Measurements from ENCODE around the gene CLCNKB. TPM values are rescaled to one million over a fixed set of nuclear protein-coding genes. Genes with fewer than 3 reads are reported as not detected.
"Not testable (repeated sequence)": the region's sequence is repeated elsewhere in the genome, so short reads cannot be mapped to it uniquely, and the experiment has no call there.

CLCNKB gene
- total RNA-seq: not detected

DNA sequence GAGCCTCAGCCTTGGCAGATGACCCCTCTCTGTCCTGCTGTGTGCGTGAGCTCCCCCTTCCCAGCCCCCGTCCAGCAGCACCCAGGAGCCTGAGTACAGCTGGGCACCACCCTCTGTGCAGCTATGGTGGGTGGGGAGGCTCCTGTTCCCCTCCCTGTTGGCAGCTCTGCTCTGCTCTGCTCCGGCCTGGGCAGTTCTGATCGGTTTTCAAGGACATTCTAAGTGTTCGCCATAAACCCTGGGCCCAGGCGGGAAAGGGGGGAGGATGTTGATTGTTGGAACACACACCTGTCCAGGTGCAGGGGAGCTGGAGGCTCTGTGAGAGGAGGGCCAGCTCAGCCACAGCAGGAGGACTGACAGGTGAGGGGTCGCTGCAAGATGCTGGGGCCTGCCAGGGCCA lies at the start of gene CLCNKB:
TSS of gene CLCNKB (plus strand) at position 262 of the 400 bp plus-strand sequence. CDS start 711 bp downstream, outside the sequence.
- DNase-seq (ENCODE audit: low spot score in 2 of 2): no peak
- Mint-ChIP-seq H3K27ac (no peak within 1 kb of the TSS), H3K9me3 (no peaks in the 10 kb centered on the region), H3K36me3 (no peaks in the 10 kb centered on the region)
- no peak for ATAC-seq

DNA sequence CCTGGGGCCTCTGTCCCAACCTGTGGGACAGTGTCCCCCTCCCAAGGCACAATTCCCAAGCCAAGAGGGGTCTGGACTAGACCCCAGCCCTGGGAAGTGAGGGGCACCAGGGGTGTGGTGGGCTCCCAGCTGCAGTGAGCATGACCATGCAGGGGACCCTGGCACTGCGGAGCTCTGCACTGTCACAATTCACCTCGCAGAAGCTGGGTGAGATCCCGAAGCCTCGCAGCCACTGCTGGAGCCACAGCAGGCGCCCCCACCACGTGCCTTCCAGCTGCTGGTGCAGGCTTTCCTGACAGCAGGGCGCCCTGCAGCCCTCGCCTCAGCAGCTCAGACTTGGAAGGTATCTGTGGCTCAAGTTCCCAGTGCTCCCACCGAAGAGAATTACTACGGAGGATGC lies 49.5 kb upstream of the CLCNKB start:
- Mint-ChIP-seq H3K27ac (no peak overlapping the region), H3K36me3 (no peaks in the 10 kb centered on the region), H3K9me3 (no peaks in the 10 kb centered on the region)
- no peak for ATAC-seq
- no peak for DNase-seq (ENCODE audit: low spot score in 2 of 2)

DNA sequence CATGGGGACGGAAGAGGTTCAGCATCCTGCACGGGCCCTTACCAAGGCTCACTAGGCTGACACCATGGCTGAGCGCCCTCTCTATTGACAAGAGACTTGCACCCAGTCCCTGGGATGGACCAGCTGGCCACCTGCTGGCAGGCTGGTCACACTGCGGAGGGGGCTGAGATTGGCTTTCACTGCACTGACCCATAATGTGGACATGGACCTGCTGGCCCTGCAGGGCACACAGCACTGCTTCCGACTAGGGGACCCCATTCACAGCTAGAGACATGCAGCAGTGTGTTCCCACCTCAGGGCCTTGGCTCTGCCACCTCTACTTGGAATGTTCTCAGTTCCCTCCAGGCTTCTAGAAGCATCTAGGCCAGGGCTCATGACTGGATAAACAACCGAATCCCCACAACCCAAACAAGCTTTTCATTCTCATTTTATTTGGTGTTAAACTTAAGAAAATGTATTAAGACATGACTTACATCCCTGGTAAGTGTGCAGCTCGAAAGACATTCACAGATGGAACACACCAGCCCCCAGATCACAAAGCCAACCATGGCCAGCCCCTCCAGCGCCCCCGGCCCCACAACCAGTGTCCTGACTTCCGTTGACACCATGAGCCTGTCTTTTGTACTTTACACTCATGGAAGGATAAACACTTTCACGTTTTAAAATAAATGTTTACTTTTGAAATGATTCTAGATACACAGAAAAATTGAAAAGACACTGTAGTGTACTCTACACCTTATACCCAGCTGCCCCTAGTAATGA lies 48.8 kb upstream of the CLCNKB start:
- DNase-seq (ENCODE audit: low spot score in 2 of 2): peak in 1 of 2 donors; percentile 62
- H3K36me3 Mint-ChIP-seq: no peaks in the 10 kb centered on the region
- peak; percentile 84 to 94 for ATAC-seq
- H3K9me3 Mint-ChIP-seq: no peaks in the 10 kb centered on the region
- no peak overlapping the region for H3K27ac Mint-ChIP-seq

DNA sequence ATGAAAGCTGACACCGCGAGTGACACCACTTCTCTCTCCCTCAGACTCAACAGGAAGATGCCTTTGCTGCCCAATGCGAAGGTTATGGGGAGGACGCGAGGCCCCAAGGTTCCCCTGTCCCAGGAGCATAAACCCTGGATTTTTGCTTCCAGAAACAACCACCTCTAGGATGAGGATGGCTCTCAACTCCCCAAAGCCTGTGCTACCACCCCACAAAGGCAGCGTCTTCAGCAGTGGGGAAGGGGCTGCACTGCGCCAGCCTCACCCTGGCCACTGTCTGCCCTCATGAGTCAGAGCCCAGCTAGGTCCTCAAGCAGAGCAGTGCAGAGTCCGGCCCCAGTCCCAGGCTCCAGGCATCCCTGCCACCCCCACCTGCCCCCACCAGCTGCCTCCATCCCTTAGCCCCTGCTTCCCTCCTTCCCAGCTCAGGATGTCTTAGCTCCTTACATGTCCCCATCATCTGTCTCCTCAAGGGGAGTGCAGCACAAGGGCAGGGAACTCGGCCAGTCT lies 46.5 kb upstream of the CLCNKB start:
- H3K27ac Mint-ChIP-seq: no peak overlapping the region
- DNase-seq (ENCODE audit: low spot score in 2 of 2) (no peak), ATAC-seq (no peak)
- no peaks in the 10 kb centered on the region for H3K9me3 Mint-ChIP-seq
- H3K36me3 Mint-ChIP-seq: no peaks in the 10 kb centered on the region

DNA sequence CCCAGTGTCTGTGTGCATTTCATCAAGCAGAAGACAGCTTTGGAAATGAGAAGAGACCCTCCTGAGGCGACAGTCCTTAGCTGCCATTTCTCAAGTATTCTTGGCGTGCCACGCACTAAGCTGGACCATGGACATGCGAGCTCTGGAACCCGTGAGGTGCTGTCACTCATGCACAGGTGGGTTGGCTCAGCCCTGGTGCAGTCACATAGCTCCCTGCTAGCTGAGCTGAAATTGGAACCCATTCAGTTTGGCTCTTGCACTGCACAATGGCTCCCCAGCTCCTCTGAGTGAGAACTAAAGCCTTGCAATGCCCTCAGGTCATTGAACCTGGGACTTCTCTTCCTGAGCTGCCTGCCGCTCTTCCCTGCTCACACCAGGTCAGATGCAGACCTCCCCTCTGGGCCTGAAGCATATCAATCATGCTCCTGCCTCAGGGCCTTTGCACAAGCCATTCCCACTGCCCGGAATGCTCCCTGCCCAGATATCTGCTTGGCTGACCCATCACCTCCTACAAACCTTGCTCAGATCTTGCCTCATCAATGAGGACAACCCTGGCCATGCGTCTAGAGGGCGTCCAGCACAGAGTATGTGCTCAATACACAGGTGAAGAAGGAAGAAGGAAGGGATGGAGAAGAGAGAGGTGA lies 45.8 kb upstream of the CLCNKB start:
- H3K27ac Mint-ChIP-seq: no peak overlapping the region
- no peaks in the 10 kb centered on the region for H3K9me3 Mint-ChIP-seq
- DNase-seq (ENCODE audit: low spot score in 2 of 2) (no peak), ATAC-seq (no peak)
- no peaks in the 10 kb centered on the region for H3K36me3 Mint-ChIP-seq

DNA sequence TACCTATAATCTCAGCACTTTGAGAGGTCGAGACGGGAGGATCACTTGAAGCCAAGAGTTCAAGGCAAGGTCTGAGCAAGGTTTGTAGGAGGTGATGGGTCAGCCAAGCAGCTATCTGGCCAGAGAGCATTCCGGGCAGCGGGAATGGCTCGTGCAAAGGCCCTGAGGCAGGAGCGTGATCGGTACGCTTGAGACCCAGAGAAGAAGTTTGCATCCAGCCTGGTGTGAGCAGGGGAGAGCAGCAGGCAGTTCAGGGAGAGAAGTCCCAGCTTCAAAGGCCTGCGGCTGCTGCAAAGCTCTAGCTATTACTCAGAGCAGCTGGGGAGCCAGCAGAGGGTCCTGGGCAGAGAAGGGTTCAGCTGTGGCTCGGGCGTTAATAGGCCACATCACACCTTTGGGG lies 44.7 kb upstream of the CLCNKB start:
- ATAC-seq (no peak), DNase-seq (ENCODE audit: low spot score in 2 of 2) (no peak)
- H3K36me3 Mint-ChIP-seq: no peaks in the 10 kb centered on the region
- no peaks in the 10 kb centered on the region for H3K9me3 Mint-ChIP-seq
- H3K27ac Mint-ChIP-seq: no peak overlapping the region

DNA sequence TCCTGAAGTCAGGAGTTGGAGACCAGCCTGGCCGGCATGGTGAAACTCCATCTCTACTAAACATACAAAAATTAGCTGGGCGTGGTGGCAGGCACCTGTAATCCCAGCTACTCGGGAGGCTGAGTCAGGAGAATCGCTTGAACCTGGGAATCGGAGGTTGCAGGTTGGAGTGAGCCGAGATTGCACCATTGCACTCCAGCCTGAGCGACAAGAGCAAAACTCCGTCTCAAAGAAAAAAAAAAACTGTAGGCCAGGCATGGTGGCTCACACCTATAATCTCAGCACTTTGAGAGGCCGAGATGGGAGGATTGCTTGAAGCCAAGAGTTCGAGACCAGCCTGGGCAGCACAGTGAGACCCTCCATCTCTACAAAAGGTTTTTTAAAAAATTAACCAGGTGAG lies 42.3 kb upstream of the CLCNKB start:
- not testable (repeated sequence) for H3K36me3 Mint-ChIP-seq; DNase-seq (ENCODE audit: low spot score in 2 of 2); H3K9me3 Mint-ChIP-seq; H3K27ac Mint-ChIP-seq; ATAC-seq

DNA sequence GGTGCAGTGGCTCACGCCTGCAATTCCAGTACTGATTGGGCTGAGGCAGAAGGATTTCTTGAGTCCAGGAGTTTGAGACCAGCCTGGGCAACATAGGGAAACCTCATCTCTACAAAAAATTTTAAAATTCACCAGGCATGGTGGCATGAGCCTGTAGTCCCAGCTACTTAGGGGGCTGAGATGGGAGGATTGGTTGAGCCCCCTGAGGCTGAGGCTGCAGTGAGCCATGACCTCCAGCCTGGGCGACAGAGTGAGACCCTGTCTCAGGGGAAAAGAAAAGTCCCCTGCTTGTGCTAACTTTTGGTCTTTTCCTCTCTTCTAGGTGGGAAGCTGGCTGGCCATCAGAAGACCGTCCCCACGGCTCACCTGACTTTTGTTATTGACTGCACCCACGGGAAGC lies 38.0 kb upstream of the CLCNKB start:
- ATAC-seq (no peak), DNase-seq (ENCODE audit: low spot score in 2 of 2) (no peak)
- H3K36me3 Mint-ChIP-seq: no peaks in the 10 kb centered on the region
- no peak overlapping the region for H3K27ac Mint-ChIP-seq
- H3K9me3 Mint-ChIP-seq: no peaks in the 10 kb centered on the region

DNA sequence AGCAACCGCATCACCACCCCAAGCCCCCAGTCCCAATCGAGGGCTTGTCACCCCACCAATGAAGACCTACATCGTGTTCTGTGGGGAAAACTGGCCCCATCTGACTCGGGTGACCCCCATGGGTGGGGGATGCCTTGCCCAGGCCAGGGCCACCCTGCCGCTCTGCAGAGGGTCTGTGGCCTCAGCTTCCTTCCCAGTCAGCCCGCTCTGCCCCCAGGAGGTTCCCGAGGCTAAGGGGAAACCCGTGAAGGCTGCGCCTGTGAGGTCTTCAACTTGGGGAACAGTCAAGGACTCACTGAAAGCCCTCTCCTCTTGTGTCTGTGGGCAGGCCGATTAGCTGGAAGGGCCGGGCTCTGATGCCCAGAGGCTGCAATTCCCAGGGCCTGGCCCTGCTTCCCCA lies 37.6 kb upstream of the CLCNKB start:
- Mint-ChIP-seq H3K27ac (no peak overlapping the region), H3K36me3 (no peaks in the 10 kb centered on the region), H3K9me3 (no peaks in the 10 kb centered on the region)
- DNase-seq (ENCODE audit: low spot score in 2 of 2) (no peak), ATAC-seq (no peak)

DNA sequence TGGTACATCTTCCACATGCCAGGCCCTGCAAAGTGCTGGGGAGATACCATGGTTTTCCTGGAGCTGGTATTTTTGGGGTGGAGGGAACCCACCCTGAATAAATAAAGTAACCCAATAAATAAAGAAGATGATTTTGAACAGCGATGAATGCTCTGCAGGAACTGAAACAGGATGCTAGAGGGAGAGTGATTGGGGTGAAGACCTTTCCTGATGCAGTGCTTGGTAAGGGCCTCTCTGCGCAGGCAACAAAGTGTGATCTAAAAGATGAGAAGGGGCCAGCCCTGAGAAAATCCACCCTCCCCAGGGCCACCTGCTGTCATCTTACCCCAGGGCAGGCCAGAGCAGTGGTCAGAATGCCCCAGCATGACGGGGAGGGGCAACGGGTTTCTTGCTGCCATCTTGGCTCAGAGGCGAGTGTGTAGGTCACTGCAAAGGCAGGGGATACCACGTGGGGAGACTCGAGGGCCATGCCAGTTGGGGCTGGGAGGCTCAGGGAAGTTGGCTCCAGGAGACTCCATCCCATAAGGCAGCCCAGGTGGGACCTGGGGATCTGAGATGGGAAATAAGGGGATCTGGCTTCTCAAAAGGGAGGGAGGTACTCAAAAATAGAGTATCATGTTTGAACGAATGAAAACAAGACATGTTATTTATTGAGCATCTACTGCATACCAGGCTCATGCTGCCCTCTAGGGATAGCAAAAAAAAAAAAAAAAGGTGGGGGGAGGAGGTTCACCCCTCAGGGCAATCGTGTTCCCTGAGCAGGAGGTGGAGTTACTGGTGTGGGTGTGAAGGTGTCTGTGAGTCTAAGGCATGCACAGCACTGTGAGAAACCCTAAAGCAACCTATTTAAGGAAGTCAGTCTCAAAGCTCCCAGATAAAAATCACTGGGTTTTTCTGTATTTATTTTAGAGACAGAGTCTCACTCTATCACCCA lies 36.8 kb upstream of the CLCNKB start:
- no peak overlapping the region for H3K27ac Mint-ChIP-seq
- DNase-seq (ENCODE audit: low spot score in 2 of 2) (no peak), ATAC-seq (peak; percentile 67 to 84)
- no peaks in the 10 kb centered on the region for H3K9me3 Mint-ChIP-seq
- H3K36me3 Mint-ChIP-seq: no peaks in the 10 kb centered on the region

DNA sequence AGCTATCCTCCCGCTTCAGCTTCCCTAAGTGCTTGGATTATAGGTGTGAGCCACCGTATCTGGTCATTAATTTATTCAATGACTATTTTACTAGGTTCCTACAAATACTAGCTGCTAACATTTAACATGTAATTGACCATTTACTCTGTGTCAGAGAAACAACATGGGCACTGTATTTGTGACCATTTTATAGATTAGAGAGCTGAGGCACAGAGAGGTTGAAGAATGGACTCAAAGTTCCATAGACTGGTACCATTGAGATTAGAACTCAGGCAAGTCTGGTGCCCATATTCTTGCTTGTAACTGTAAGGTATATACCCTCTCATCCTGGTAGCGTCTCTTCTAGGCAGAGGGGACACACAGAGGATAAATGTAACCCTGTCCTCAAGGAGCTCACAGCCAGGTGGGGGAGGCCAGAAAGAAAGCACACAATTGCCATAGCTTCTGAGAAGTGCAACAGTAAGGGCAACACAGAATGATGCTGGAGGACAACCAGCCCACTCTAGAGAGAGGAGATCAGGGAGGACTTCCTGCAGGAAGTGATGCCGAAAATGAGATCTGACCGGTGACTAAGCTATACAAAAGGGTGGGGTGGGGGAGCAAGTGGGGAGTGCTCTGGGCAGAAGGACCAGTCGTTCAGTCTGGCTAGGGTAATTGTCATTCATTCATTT lies 35.8 kb upstream of the CLCNKB start:
- DNase-seq (ENCODE audit: low spot score in 2 of 2) (no peak), ATAC-seq (no peak)
- H3K36me3 Mint-ChIP-seq: no peaks in the 10 kb centered on the region
- H3K9me3 Mint-ChIP-seq: no peaks in the 10 kb centered on the region
- no peak overlapping the region for H3K27ac Mint-ChIP-seq

DNA sequence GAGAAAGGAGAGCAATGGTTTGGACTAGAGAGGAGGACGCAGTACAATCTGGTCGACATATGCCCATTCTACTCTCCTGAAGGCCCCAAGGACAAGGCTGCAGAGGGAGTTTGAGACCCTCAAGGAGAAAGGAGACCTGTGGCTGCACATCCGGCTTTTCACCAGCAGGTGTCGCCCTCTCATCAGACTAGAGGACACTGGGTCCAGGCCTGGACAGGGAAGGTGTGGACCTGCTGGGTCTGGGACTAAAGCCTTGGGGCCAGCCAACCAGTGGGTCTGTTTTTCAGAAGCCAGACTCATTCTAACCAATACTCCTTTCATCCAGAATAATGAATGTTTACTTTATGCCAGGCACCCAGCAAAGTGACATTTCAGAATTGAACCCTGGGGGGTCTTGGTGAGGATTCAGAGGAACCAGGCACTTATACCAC lies 34.5 kb upstream of the CLCNKB start:
- Mint-ChIP-seq H3K36me3 (no peaks in the 10 kb centered on the region), H3K9me3 (no peaks in the 10 kb centered on the region), H3K27ac (no peak overlapping the region)
- peak; percentile 71 to 82 for DNase-seq (ENCODE audit: low spot score in 2 of 2)
- ATAC-seq: peak; percentile 53 to 67

DNA sequence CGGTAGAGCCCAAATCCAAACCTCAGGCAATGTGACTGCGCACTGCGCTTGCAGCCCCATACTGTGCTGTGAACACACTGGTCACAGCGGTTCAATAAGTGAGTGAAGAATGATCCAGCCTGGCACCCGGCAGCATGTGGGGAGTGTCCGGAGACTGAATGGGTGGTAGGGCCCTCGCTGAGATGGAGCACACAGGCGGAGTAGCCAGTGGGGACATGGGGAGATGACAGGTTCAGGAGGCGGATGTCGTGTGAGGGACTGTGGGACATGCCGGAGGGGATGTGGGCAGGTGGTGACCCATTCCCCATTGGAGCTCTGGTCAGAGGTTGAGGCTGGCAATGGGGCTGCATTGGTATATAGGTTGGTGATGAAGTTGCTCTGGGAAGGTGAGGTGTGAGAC lies 33.9 kb upstream of the CLCNKB start:
- H3K36me3 Mint-ChIP-seq: no peaks in the 10 kb centered on the region
- no peaks in the 10 kb centered on the region for H3K9me3 Mint-ChIP-seq
- no peak overlapping the region for H3K27ac Mint-ChIP-seq
- no peak for ATAC-seq
- DNase-seq (ENCODE audit: low spot score in 2 of 2): no peak

DNA sequence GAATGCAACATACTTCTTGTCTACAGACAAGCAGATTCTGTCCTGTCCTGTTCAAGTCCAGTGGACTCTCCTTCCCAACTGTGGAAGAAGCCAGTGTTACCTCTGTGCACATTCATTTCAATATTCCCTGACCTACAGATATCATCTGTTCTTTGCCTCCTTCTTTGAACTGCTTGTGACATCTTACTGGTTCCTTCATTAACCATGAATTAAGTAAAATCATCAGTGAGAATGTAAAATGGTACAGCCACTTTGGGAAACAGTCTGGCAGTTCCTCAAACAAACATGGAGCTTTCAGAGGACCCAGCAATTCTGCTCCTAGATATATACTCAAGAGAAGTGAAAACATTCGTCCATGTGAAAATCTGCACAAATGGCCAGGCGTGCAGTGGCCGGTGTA lies 32.7 kb upstream of the CLCNKB start:
- Mint-ChIP-seq H3K36me3 (no peaks in the 10 kb centered on the region), H3K27ac (no peak overlapping the region), H3K9me3 (no peaks in the 10 kb centered on the region)
- ATAC-seq (no peak), DNase-seq (ENCODE audit: low spot score in 2 of 2) (no peak)

DNA sequence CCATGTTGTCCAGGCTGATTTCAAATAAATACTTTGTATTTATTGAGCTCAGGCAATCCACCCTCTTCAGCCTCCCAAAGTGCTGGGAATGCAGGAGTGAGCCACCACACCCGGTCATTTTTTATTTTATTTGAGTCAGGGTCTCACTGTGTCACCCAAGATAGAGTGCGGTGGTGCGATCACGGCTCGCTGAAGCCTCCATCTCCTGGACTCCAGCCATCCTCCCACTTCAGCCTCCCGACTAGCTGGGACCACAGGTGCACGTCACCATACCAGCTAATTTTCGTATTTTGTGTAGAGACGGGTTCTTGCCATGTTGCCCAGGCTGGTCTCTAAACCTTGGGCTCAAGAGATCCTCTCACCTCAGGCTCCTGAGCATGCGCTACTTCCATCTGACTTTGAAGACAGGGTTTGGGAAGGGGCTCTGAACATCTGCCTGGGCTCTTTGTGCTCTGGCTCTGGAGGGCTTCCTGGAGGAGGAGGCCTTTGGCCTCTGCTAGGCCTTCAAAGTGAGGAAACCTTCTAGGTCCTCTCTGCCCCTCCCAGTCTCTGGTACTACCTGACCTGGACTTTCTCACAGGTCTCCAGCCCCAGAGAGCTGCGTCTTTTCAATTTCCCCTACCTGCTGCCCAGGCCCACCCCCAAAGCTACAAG lies 31.5 kb upstream of the CLCNKB start:
- H3K9me3 Mint-ChIP-seq: no peaks in the 10 kb centered on the region
- no peak overlapping the region for H3K27ac Mint-ChIP-seq
- ATAC-seq (no peak), DNase-seq (ENCODE audit: low spot score in 2 of 2) (no peak)
- H3K36me3 Mint-ChIP-seq: no peaks in the 10 kb centered on the region

DNA sequence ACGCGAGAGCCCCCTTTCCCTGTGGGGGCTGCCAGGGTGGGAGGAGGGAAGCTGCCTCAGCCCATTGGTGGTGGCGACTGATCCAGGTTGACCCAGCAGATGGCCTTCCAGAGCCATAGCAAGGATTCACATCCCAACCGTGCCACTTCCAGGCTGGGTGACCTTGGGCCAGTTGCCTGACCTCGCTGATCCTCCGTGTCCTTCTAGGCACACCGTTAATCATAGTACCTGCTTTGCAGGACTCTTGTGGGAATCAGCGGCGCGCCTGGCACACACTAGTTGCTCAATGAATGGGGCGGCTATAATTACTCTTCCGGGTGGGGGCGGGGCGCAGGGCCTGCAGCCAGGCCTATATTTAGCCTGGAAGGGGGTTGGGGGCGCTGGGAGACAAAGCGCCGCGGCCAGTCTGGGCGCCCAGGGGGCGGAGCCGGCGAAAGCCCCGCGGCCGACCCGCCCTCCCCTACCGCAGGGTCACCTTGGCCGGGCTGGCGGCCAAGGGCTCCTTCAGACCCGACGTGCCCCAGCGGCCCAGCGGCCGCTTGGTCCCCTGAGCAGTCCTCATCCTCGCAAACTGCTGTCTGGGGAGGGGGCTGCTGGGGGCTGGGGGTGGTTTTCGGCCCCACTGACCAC lies 30.9 kb upstream of the CLCNKB start:
- Mint-ChIP-seq H3K36me3 (no peaks in the 10 kb centered on the region), H3K27ac (peak overlapping the region in 1 of 2 donors; percentile 44), H3K9me3 (no peaks in the 10 kb centered on the region)
- DNase-seq (ENCODE audit: low spot score in 2 of 2): no peak
- ATAC-seq: peak; percentile 48 to 56

Data from activated naive CD4-positive, alpha-beta T cell treated with anti-CD3 and anti-CD28 coated beads, Interleukin-2, amount 50 U/mL, for 72 hours (primary cell).